NCI-H1105 (cell line): ENCODE data around the gene MAP2K7.
"Not testable (repeated sequence)": the region's sequence is repeated elsewhere in the genome, so short reads cannot be mapped to it uniquely, and the experiment has no call there.

Source experiments
- DNase-seq: peaks from one replicate; lab custom pipeline; 2025; lab: John Stamatoyannopoulos, UW

The MAP2K7 gene

GRCh38 chr19:7883796-7884570 lies 19.7 kb upstream of the MAP2K7 start:
- no peak for DNase-seq

- no peak for DNase-seq
Observed at GRCh38 chr19:7885818-7886217, 17.9 kb upstream of the MAP2K7 start.

GRCh38 chr19:7887408-7888144 lies 16.1 kb upstream of the MAP2K7 start:
- no peak for DNase-seq

GRCh38 chr19:7888145-7888825 lies 15.4 kb upstream of the MAP2K7 start, which contains the start of gene LRRC8E:
Gene LRRC8E (plus strand): TSS chr19:7888510. CDS start chr19:7895604, 7,094 bp downstream.
- DNase-seq = no peak

GRCh38 chr19:7888826-7889217 lies 14.9 kb upstream of the MAP2K7 start:
- no peak for DNase-seq

- DNase-seq = not testable (repeated sequence)
Observed at GRCh38 chr19:7893362-7894101, 10.1 kb upstream of the MAP2K7 start.

- DNase-seq = no peak
Observed at GRCh38 chr19:7894612-7895309, 8.9 kb upstream of the MAP2K7 start.

GRCh38 chr19:7895565-7895964 lies 8.1 kb upstream of the MAP2K7 start:
- no peak for DNase-seq

GRCh38 chr19:7897292-7897691 lies 6.4 kb upstream of the MAP2K7 start:
- no peak for DNase-seq

- no peak for DNase-seq
Observed at GRCh38 chr19:7898967-7899366, 4.7 kb upstream of the MAP2K7 start.

- DNase-seq = no peak
Observed at GRCh38 chr19:7899751-7900378, 3.8 kb upstream of the MAP2K7 start.

GRCh38 chr19:7900401-7900870 lies 3.2 kb upstream of the MAP2K7 start:
- DNase-seq = no peak

GRCh38 chr19:7900931-7901330 lies 2.7 kb upstream of the MAP2K7 start:
- DNase-seq = no peak

- no peak for DNase-seq
Observed at GRCh38 chr19:7901337-7901736, 2.3 kb upstream of the MAP2K7 start.

- DNase-seq = no peak
Observed at GRCh38 chr19:7902796-7903243, 857 bp upstream of the MAP2K7 start.

- DNase-seq = peak; percentile 46
Observed at GRCh38 chr19:7904074-7905020, 670 bp downstream of the MAP2K7 start.

GRCh38 chr19:7905268-7905667 lies 1.6 kb downstream of the MAP2K7 start:
- no peak for DNase-seq

- no peak for DNase-seq
Observed at GRCh38 chr19:7905859-7906258, 2.2 kb downstream of the MAP2K7 start.

- DNase-seq = no peak
Observed at GRCh38 chr19:7907122-7907521, 3.4 kb downstream of the MAP2K7 start.

GRCh38 chr19:7907544-7907943 lies 3.9 kb downstream of the MAP2K7 start:
- DNase-seq = no peak
